ENCODE results near the gene MEI1. TPM values are rescaled to one million over a fixed set of nuclear protein-coding genes. Genes with fewer than 3 reads are reported as not detected.
A peak's percentile ranks its signal among the peaks of the same experiment; 100 is the strongest.
"Not testable (repeated sequence)": the region's sequence is repeated elsewhere in the genome, so short reads cannot be mapped to it uniquely, and the experiment has no call there.

MEI1 gene
- total and polyA plus RNA-seq, 4 experiments from 2014 or later = 79.2 to 286 (median 118) TPM

- Mint-ChIP-seq H3K4me3 (no peak overlapping the region), H3K36me3 (no peaks in the 10 kb centered on the region), H3K4me1 (no peaks in the 10 kb centered on the region), H3K9me3 (no peaks in the 10 kb centered on the region), H3K27ac (no peak overlapping the region), H3K27me3 (no peaks in the 10 kb centered on the region)
- intact Hi-C loops (cut with micrococcal nuclease) = no loop called here
- ChIA-PET POLR2A (ENCODE audit: partially characterized antibody) (no interaction called here), CTCF (ENCODE audit: partially characterized antibody) (interaction anchor here (2.0 kb wide), 1 partner anchor 15 kb away, joined by 7 read pairs; no protein-coding TSS in a partner anchor)
- Histone ChIP-seq H3K36me3 (ENCODE audit: insufficient read depth, low read length) (no peaks in the 10 kb centered on the region), H3K9me3 (ENCODE audit: control insufficient read depth in 1 of 2, low read length in 2 of 2) (no peaks in the 10 kb centered on the region), H3K4me1 (ENCODE audit: insufficient read depth, low read length) (no peaks in the 10 kb centered on the region), H3K27me3 (ENCODE audit: insufficient read depth, low read length) (no peaks in the 10 kb centered on the region), H3K4me3 (ENCODE audit: low read length in 2 of 2) (no peak overlapping the region), H3K27ac (ENCODE audit: low read depth, low read length) (no peak overlapping the region)
- no peak for DNase-seq
Measured at GRCh38 chr22:41731609-41732008, 32.3 kb downstream of the MEI1 start.

GRCh38 chr22:41732096-41732772 is 32.9 kb downstream of the MEI1 start:
- CTCF ChIA-PET (ENCODE audit: partially characterized antibody) = interaction anchor here (0.9 to 2.0 kb wide), 2 partner anchors 14 to 35 kb away, joined by 4 to 7 read pairs; no protein-coding TSS in a partner anchor
- H3K27ac Mint-ChIP-seq = no peak overlapping the region

GRCh38 chr22:41733241-41733640 is 33.9 kb downstream of the MEI1 start:
- H3K9me3 Mint-ChIP-seq; DNase-seq; H3K27ac ChIP-seq (ENCODE audit: low read depth, low read length); POLR2A ChIA-PET (ENCODE audit: partially characterized antibody); H3K9me3 ChIP-seq (ENCODE audit: control insufficient read depth in 1 of 2, low read length in 2 of 2); H3K36me3 Mint-ChIP-seq; H3K4me3 ChIP-seq (ENCODE audit: low read length in 2 of 2); H3K36me3 ChIP-seq (ENCODE audit: insufficient read depth, low read length); H3K4me1 Mint-ChIP-seq; H3K4me3 Mint-ChIP-seq; H3K4me1 ChIP-seq (ENCODE audit: insufficient read depth, low read length); intact Hi-C loops (cut with micrococcal nuclease); H3K27me3 ChIP-seq (ENCODE audit: insufficient read depth, low read length); H3K27ac Mint-ChIP-seq; H3K27me3 Mint-ChIP-seq: not testable (repeated sequence)
- CTCF ChIA-PET (ENCODE audit: partially characterized antibody) = interaction anchor here (0.9 to 2.0 kb wide), 2 partner anchors 13 to 36 kb away, joined by 4 to 7 read pairs; no protein-coding TSS in a partner anchor

More at GRCh38 chr22:41732096-41732772, 32.9 kb downstream of the MEI1 start:
- H3K9me3 Mint-ChIP-seq = no peaks in the 10 kb centered on the region
- H3K27ac ChIP-seq (ENCODE audit: low read depth, low read length) = no peak overlapping the region
- no peaks in the 10 kb centered on the region for H3K9me3 ChIP-seq (ENCODE audit: control insufficient read depth in 1 of 2, low read length in 2 of 2)
- no peaks in the 10 kb centered on the region for H3K4me1 ChIP-seq (ENCODE audit: insufficient read depth, low read length)
- H3K4me1 Mint-ChIP-seq = no peaks in the 10 kb centered on the region
- H3K36me3 Mint-ChIP-seq = no peaks in the 10 kb centered on the region
- no peak overlapping the region for H3K4me3 Mint-ChIP-seq
- no peak overlapping the region for H3K4me3 ChIP-seq (ENCODE audit: low read length in 2 of 2)
- POLR2A ChIA-PET (ENCODE audit: partially characterized antibody) = no interaction called here
- H3K36me3 ChIP-seq (ENCODE audit: insufficient read depth, low read length) = no peaks in the 10 kb centered on the region
- intact Hi-C loops (cut with micrococcal nuclease) = no loop called here
- H3K27me3 Mint-ChIP-seq = no peaks in the 10 kb centered on the region
- no peak for DNase-seq
- H3K27me3 ChIP-seq (ENCODE audit: insufficient read depth, low read length) = no peaks in the 10 kb centered on the region

- Histone ChIP-seq H3K4me1 (ENCODE audit: insufficient read depth, low read length) (no peaks in the 10 kb centered on the region), H3K27me3 (ENCODE audit: insufficient read depth, low read length) (no peaks in the 10 kb centered on the region), H3K9me3 (ENCODE audit: control insufficient read depth in 1 of 2, low read length in 2 of 2) (no peaks in the 10 kb centered on the region), H3K27ac (ENCODE audit: low read depth, low read length) (no peak overlapping the region), H3K36me3 (ENCODE audit: insufficient read depth, low read length) (no peaks in the 10 kb centered on the region), H3K4me3 (ENCODE audit: low read length in 2 of 2) (no peak overlapping the region)
- Mint-ChIP-seq H3K27ac (peak overlapping the region in 2 of 7 donors; percentile 5 to 38), H3K27me3 (peaks cover 0 to 2% of the 10 kb centered on the region in 2 donors), H3K4me1 (no peaks in the 10 kb centered on the region), H3K9me3 (peaks cover 0 to 2% (median 0%) of the 10 kb centered on the region in 8 donors), H3K4me3 (no peak overlapping the region), H3K36me3 (no peaks in the 10 kb centered on the region)
- intact Hi-C loops (cut with micrococcal nuclease) = no loop called here
- no peak for DNase-seq
- ChIA-PET POLR2A (ENCODE audit: partially characterized antibody) (no interaction called here), CTCF (ENCODE audit: partially characterized antibody) (interaction anchor here (2.6 kb wide), 1 partner anchor 42 kb away, joined by 9 read pairs; no protein-coding TSS in a partner anchor)
Measured at GRCh38 chr22:41739576-41739975, 40.3 kb downstream of the MEI1 start.

- no peak for DNase-seq
- Histone ChIP-seq H3K9me3 (ENCODE audit: control insufficient read depth in 1 of 2, low read length in 2 of 2) (no peaks in the 10 kb centered on the region), H3K36me3 (ENCODE audit: insufficient read depth, low read length) (no peaks in the 10 kb centered on the region), H3K27ac (ENCODE audit: low read depth, low read length) (no peak overlapping the region), H3K4me1 (ENCODE audit: insufficient read depth, low read length) (no peaks in the 10 kb centered on the region), H3K4me3 (ENCODE audit: low read length in 2 of 2) (no peak overlapping the region), H3K27me3 (ENCODE audit: insufficient read depth, low read length) (no peaks in the 10 kb centered on the region)
- Mint-ChIP-seq H3K4me3 (no peak overlapping the region), H3K36me3 (no peaks in the 10 kb centered on the region), H3K27me3 (peaks cover 0 to 2% of the 10 kb centered on the region in 2 donors), H3K9me3 (peaks cover 0 to 2% (median 0%) of the 10 kb centered on the region in 8 donors), H3K4me1 (peaks cover 0 to 5% (median 1%) of the 10 kb centered on the region in 4 donors), H3K27ac (peak overlapping the region in 1 of 7 donors; percentile 41)
- ChIA-PET POLR2A (ENCODE audit: partially characterized antibody) (no interaction called here), CTCF (ENCODE audit: partially characterized antibody) (interaction anchor here (1.0 kb wide), 1 partner anchor 204 kb away, joined by 3 read pairs; the partner anchor contains the start of gene CENPM)
- intact Hi-C loops (cut with micrococcal nuclease) = no loop called here
Measured at GRCh38 chr22:41742918-41743317, 43.6 kb downstream of the MEI1 start.

GRCh38 chr22:41745968-41746367 is 46.7 kb downstream of the MEI1 start:
- H3K9me3 ChIP-seq (ENCODE audit: control insufficient read depth in 1 of 2, low read length in 2 of 2) = no peaks in the 10 kb centered on the region
- no peak overlapping the region for H3K4me3 ChIP-seq (ENCODE audit: low read length in 2 of 2)
- H3K4me1 ChIP-seq (ENCODE audit: insufficient read depth, low read length) = no peaks in the 10 kb centered on the region
- Mint-ChIP-seq H3K36me3 (no peaks in the 10 kb centered on the region), H3K4me3 (no peak overlapping the region), H3K27me3 (peaks cover 0 to 2% of the 10 kb centered on the region in 2 donors), H3K9me3 (no peaks in the 10 kb centered on the region), H3K27ac (peak overlapping the region in 1 of 7 donors; percentile 32), H3K4me1 (peaks cover 0 to 5% (median 1%) of the 10 kb centered on the region in 4 donors)
- intact Hi-C loops (cut with micrococcal nuclease) = loop anchor here (1.0 kb wide), 4 partner anchors 35 to 195 kb away; partner anchors contain the start of gene CCDC134
- no peak for DNase-seq
- ChIA-PET POLR2A (ENCODE audit: partially characterized antibody) (interaction anchor here (1.0 to 3.6 kb wide), 10 partner anchors 36 to 345 kb away, joined by 3 to 31 read pairs (median 6); partner anchors contain the start of genes CCDC134, CENPM, NDUFA6 and TNFRSF13C), CTCF (ENCODE audit: partially characterized antibody) (interaction anchor here (0.6 to 5.1 kb wide), 32 partner anchors 8 to 710 kb away, joined by 3 to 91 read pairs (median 6); partner anchors contain the start of genes CCDC134, CENPM and MEI1)
- H3K27ac ChIP-seq (ENCODE audit: low read depth, low read length) = no peak overlapping the region
- no peaks in the 10 kb centered on the region for H3K36me3 ChIP-seq (ENCODE audit: insufficient read depth, low read length)
- H3K27me3 ChIP-seq (ENCODE audit: insufficient read depth, low read length) = no peaks in the 10 kb centered on the region
